Activated CD8-positive, alpha-beta memory T cell treated with anti-CD3 and anti-CD28 coated beads for 4 hours (primary cell): ENCODE data around the gene ST3GAL5.
"Not testable (repeated sequence)": the region's sequence is repeated elsewhere in the genome, so short reads cannot be mapped to it uniquely, and the experiment has no call there.

ENCODE experiments used
- DNase-seq, 2 donors: peaks; one replicate each; pipeline ENCODE4 v3.0.0-alpha.2; 2020; ENCODE audit warnings: low read depth in 2 of 2

Gene ST3GAL5

DNA sequence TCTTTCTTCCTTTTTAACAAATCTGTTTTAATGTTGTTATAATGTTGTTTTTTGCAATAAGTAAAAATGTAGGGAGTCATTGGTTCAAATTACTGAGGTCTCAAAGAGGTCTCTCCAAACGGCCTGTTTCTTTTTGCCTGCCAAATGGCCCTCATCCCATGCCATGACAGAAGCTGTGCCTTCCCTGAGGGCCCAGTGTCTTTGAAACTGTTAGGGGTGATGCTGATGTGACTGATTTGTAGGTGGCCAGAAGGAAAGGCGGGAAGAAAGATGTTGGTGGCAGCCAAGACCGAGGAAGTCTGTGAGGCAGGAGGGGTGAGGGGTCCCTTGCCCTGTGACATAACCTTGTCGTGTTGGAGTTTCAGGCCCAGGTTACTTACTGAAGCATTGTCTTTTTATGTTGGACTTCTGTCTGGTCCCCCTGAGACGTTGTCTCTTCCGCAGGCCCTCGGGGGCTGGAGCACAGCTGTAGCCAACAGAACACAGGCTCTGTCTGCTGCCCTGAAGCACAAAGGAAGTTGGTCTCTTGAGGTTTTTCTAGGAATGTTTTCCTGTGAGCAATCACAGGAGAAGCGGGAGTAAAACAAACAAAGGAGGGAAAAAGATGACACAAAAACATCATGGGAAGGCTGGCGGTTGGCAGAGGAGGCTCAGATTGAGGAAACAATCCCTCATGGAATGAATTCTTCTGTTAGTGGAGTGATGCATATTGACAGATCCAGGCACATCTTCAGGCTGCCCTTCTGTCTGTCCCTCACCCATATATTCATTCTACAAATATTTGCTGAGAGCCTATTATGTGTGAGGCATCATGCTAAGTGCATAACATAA is 4.9 kb upstream of the ST3GAL5 start:
- no peak for DNase-seq

DNA sequence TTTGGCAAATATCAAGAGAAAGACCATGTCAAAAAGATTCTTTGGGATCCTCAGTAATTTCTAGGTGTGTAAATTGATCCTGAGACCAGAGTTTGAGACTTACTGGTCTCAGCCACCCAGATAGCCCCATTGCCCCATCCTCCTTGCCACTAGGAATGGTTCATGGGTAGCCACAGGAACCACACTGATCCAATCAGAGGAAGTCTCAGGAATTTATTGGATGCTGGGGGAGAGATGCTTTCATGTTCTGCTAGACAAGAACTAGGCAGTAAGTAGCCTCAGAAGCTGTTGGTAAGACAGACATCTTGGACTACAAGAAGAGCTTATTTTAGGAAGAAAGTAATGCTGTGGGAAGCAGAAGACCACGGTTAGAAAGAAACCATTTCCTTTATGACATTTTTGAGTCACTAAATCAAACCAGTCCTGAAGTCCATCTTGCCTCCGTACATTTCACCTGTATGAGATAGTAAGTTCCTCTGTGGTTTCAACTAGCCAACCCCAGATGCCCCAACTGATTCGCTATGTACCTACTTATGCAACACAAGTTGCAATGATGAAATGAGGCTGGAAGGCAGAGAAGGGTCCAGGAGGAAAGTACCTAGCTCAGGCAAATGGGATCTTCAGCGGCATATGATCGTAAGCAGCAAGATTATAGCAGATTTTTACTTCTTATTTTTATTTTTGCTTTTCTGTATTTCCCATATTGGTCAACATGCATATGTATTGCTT is 3.6 kb upstream of the ST3GAL5 start:
- no peak for DNase-seq

DNA sequence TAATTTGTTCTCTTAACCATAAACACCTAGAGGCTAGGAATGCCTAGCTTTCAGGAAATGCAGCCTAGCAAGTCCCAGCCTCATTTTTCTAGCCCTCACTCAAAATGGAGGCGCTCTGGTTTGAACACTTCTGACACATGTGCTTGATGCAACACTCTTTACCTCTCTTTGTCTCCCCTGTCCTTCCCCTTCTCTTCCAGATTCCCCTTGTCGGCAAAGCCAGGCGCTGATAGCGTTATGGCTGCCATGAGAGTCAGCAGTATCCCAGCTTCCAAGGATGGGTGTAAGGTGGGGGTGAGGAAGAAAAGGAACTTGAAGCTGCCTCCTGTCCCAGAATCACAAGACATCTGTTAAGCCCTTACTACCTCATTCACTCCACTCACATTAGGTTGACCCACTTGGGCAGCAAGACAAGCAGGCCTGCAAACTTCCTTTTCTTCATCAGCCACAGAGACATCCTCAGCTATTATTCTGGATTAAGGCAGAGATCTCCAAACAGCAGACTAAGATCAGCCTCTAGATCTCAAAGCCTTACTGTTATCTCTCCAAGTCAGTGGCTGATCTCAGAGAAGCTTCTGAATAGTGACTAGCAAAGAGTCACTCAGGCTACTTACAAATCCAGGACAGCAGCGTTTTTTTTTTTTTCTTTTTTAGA is 1.9 kb upstream of the ST3GAL5 start:
- no peak for DNase-seq

DNA sequence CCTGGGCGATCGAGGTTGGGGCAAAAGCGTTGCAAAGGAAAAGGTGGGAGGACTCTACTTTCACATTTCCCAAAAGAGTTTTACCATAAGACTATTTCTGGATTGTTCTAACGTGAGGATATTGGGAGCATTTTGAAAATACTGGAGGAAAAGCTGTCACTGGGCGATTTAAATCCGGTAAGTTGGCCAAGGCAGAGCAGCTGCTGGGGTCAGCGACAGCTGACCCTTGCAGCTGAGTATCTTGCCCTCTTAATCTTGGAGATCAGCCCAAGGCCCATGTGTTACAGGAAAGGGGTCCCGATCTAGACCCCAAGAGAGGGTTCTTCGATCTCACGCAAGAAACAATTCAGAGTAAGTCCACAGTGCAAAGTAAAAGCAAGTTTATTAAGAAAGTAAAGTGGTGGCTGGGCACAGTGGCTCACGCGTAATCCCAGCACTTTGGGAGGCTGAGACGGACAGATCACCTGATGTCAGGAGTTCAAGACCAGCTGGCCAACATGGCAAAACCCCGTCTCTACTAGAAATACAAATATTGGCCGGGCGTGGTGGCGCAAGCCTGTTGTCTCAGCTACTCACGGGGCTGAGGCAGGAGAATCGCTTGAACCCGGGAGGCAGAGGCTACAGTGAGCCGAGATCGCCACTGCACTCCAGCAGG is 964 bp upstream of the ST3GAL5 start:
- DNase-seq = no peak

DNA sequence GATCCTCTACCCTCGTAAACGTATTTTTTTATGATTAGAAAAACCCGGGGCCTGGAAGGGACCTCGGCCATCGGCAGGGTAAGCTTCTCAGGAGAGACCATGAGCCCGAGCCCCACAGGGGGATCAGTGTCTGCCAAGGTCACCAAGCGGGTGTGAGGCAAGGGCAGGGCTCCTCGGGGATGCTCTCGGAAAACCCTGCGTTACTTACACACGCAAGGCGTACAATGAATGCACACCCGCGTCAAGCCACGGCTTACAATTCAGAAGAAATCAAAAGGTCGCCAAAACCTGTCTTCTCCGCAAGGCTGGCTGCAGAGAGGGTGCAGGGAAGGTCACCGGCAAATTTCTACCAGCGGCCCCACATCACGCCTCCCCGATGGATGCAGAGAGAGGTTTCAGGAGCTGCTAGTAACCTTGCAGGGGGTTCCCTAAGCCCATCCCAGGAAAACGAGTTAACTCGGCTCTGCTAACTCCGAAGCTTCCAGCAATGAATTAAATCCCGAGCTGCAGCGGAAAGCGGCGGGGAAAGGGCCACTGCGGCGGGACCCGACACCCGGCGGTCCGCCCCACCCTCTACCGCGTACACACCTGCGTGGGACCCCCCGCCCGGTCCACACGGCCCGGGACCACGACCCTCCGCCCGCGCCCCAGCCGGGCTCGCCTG is 638 bp downstream of the ST3GAL5 start:
- DNase-seq = no peak

DNA sequence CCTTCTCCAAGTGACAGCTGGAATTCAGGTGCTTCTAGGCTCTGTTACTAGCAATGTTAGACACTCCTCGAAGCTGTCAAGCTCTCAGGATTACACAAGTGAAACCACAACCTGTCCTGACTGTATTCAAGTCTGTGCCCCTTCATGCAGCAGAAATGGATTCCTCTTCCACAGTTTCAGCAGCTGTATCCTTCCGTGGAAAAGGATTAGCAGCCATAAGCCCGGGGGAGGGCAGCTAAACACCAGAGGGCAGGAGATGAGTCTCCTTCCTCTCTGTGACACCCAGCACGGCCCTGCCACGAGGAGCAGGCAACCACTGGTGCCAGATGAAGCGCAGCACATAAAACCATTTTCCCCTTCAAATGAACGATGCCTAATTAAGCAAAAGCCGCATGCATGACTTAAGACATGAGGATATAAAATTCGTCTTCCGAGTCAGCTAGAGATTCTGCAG is 1.2 kb downstream of the ST3GAL5 start:
- no peak for DNase-seq

DNA sequence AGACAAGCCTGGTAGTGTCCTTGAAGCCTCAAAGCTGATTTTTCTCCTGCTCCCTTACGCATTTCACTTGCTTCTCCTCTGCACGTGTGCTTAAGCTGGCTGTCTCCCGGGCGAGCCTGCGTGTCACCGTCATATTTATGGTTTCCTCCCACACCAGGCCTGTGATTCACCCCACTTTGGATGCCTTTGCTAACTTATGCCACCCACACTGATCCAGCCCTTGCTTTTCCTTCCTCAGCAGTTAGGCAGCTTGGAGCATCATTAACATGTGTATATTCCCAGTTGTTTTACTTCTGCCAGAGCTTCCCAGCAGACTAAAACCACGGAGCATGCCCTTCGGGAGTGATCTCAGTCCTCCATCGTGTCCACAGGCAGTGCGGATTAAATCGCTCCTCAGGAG is 2.2 kb downstream of the ST3GAL5 start:
- DNase-seq = peak; percentile 34 to 44

DNA sequence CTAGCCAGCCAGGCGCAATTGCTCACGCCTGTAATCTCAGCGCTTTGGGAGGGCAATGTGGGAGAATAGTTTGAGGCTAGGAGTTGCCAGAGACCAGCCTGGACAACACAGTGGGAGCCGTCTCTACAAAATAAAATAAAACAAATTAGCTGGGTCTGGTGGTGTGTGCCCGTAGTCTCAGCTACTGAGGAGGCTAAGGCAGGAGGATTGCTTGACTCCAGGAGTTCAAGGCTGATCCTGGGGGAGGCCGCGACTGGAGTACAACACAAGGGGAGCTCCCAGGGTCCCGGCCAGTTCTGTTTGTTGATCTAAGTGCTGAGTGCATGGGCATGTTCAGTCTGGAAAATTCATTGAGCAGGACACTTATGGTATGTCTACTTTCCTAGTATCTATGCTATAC is 2.6 kb downstream of the ST3GAL5 start:
- no peak for DNase-seq

DNA sequence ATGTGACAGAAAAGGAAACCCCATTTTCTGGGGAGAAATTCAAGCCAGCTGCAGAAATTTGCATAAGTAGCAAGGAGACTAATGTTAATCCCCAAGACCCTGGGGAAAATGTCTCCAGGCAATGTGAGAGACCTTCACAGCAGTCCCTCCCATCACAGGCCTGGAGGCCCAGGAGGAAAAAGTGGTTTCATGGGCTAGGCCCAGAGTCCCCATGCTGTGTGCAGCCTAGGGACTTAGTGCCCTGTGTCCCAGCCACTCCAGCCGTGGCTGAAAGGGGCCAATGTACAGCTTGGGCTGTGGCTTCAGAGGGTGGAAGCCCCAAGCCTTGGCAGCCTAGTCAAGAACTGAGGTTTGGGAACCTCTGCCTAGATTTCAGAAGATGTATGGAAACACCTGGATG is 7.0 kb downstream of the ST3GAL5 start:
- not testable (repeated sequence) for DNase-seq

DNA sequence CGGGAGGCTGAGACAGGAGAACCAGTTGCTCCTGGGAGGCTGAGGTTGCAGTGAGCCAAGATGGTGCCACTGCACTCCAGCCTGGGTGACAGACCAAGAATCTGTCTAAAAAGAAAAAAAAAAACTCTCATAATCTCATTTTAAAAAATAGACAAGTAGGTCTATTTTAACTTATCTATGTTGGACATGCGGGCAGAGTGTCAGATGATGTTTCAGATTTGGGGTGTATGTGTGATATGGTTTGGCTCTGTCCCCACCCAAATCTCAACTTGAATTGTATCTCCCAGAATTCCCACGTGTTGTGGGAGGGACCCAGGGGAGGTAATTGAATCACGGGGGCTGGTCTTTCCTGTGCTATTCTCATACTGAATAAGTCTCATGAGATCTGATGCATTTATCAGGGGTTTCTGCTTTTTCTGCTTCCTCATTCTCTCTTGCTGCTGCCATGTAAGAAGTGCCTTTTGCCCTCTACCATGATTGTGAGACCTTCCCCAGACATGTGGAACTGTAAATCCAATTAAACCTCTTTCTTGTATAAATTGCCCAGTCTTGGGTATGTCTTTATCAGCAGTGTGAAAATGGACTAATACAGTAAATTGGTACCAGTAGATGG is 8.0 kb downstream of the ST3GAL5 start:
- DNase-seq = not testable (repeated sequence)

DNA sequence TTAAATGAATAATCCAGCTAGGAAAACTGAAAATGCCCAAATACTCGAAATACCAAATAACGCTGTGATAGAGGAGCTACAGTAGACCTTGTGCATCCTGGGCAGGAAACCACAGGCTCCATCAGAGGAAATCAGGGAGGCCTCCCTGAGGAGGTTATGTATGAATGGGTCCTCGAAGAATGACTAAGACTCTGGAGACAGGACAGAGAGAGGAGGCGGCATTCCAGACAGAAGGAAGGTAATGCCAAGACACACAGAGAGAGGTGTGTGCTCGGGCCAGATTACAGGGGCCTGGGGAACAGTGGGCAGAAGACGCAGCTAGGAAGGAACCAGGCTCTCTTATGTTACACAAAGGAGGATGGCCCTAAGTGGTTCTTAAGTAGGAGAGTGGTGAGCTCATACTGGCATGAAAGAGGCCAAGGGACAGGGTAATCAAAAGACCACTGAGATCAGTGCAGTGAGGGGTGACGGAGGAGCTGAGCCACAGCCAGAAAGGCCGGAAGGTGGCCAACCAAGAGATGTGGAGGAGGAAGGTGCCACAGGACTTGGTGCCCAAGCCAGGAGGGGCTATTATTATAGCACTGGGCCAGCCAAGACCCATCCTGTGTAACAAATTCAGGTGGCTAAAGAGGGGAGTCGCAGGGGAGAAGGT is 9.9 kb downstream of the ST3GAL5 start:
- DNase-seq = no peak

DNA sequence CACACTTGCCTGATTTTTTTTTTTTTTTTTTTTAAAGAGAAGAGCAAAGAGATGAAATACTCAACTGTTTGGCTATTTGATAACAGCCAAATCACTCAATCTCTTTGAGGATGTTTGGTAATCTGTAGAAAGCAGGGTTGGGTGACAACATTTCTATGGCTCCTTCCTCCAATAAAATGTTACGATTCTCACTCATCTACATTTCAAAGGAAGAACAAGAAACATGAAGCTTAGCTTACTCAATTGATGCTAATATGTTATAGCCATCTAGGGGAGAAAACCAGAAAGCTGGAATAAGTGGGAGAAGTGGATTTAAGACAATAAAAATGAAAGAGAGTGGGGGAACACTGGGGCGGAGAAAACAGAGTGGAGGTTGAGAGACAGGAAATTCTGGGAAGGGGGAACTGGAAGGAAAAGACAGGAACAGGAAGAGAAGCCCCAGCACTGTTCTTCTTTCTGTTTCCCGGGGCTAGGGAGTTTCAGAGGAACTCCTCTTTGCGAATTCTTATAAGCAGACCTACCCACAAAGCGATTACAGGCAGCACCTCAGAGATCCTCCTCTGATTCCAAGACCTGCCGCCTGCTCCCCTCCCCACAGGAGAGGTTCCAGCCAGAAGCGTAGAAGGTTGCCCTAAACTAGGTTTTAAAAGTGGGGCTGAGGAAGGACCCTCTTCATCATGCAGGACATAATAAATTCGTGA is 13.3 kb downstream of the ST3GAL5 start:
- DNase-seq = no peak

DNA sequence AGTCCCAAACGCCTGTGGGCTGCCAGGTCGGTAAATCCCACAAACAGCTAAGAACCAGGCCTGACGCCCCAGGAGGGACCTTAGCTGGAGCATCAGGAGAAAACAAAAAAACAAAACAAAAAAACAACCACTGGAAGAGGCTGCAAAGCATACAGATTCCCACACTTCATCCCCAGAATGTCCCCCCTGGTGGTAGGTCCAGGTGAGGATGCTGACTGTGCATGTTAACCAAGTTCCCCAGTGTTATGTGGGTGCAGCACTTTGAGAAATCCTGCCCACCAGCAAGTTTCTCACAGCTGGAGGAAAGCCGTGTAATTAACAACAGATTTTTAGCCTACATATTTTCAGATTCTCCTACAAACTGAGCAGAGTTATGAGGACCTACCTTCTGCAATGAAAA is 15.1 kb downstream of the ST3GAL5 start:
- no peak for DNase-seq

DNA sequence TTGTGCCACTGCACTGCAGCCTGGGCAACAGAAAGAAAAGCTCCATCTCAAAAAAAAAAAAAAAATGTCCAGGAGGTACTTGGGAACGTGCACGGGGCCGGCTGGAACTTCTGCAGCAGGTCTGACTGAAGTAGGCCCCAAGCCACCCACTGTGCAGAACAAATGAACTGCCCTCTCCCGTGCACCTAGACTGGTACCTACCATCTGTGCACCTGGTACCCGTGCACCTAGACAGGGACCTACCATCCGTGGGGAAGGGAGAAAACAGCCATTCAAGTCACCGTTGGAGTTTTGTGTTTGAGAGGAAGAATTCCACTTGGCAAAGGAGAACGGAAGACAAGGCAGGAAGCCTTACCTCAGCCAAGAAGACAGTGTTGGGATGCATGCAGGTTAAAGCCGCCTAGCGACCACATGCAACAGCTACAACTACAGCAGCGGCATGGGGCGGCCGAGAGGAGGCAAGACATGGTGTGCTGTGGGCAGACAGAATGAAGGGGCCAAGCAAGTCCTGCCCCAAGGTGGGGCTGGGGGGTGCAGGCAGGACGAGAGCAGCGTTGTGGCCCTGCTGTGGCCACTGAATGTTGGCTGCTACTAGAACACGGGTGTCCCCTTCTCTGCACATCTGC is 16.1 kb downstream of the ST3GAL5 start:
- no peak for DNase-seq

DNA sequence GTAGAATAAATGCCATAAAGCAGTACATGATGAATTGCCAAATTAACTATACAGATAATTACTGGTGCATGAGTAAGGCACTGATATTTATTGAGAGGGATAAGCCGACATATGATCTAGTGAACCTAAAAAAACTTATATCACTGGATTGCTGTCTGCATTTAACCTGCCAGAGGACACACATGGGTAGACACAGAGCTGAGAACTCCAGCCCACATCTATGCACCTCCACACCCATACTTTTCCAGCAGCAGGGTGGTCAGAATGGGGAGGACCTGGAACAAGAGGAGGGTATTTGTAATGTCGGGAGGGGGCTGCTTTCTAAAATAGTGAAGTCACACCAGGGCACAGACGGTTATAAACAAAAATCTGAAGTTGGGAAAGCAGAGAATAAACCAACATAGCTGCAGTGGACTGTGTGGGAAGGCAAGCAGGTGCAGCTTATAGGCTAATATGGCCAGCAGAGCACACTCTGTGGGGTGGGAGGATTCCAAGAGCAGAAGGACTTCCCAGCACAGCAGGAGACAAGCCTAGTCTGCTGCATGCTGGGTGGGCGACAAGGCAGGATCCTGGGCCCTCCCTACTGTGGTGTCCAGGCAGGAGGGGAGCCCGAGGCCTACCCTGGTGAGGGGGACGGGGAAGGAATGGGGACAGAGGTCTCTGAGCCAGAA is 17.2 kb downstream of the ST3GAL5 start:
- no peak for DNase-seq

DNA sequence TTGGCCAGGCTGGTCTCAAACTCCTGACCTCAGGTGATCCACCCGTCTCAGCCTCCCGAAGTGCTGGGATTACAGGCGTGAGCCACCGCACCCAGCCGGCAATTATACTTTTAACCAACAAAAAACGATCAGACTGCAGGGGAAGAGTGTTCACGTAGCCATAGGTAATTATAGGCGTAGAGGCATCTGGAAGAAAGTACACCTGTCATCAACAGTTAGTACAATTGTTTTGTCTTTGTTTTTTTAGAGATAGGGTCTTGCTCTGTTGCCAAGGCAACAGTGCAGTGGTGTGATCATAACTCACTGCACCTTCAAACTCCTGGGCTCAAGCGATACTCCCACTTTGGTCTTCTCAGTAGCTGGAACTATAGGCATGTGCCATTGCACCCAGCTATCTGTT is 20.0 kb downstream of the ST3GAL5 start:
- DNase-seq = no peak

DNA sequence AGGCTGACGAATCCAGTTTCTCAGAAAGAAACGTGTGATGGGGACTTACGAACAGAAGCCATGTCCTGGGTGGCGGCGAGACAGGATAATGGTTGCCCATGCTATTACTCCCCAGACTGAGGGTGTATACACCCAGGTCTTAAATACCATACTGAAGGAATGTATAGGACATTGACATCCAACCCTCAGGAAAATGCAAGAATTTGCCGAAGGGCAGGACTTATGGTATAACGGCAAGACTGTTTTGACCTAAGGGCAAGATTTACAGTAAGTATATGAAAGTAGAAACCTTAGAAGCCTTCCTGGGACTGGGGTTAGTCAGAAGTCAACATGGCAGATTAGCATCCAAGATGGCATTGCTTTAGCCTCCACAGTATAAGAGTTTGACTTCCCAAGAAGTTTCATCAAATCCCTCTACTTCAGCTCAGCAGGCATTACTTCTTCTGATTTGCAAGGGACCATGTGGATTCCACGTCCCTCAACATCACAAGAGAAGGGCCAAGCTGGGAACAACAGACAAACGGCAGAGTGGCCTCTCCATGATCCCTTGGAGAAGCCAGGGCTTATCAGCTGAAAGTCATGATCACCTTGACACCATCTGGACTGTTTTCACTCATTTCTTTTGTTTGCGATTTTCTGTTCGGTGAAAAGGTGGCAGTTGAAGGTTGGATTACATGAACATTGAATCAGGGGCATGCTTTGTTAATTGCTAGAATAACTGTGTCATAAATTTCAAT is 21.1 kb downstream of the ST3GAL5 start:
- no peak for DNase-seq

DNA sequence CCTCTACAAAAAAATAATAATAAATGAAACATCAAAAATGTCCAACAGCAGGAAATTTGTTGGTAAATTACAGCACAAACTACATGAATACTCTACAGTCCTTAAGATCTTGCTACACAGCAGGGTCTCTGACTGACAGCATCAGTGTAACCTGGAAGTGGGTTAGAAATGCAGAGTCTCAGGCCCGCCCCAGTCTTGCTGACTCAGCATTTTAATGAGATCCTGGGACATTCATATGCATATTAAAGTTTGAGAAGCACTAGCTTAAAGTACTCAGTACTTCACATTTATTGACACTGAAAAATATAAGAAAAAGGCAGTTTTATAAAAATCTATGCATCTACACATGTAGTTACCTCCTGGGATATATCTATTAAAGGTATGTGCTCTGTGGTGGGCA is 21.7 kb downstream of the ST3GAL5 start:
- no peak for DNase-seq
